Panc1 (cell line): ENCODE results near the gene AMER1. TPM values are rescaled to one million over a fixed set of nuclear protein-coding genes. Genes with fewer than 3 reads are reported as not detected.

Experiments used
- ATAC-seq: fragments of 200-7000 bp; cut with Tn5 transposase; 2 replicates; pipeline ENCODE4 v1.9.1; 2020; ENCODE audit warnings: mild to moderate bottlenecking, moderate library complexity
- BruUV-seq: library from RNA; stranded (reverse); fragments of 400-500 nt; replicated peaks from 2 replicates; lab custom pipeline; 2021; lab: Mats Ljungman, UMichigan
- CTCF ChIA-PET: fragments of 300-600 bp; sonication (Branson Sonifier 250); formaldehyde crosslinking; loops from one replicate; lab custom pipeline; 2022; ENCODE audit warnings: antibody characterized with exemption; lab: Charles Lee
- POLR2A ChIA-PET: fragments of 300-600 bp; sonication (Branson Sonifier 250); formaldehyde crosslinking; loops from one replicate; lab custom pipeline; 2022; ENCODE audit warnings: antibody characterized with exemption; lab: Charles Lee
- DNase-seq: peaks from one replicate; pipeline ENCODE4 v3.0.0-alpha.2; 2010; ENCODE audit warnings: low read depth, low spot score
- H3K27ac ChIP-seq: 2 replicates; pipeline ENCODE4 v1.5.1; 2011; ENCODE audit warnings: mild to moderate bottlenecking, low read length, inconsistent platforms
- H3K27me3 ChIP-seq: fragments of 200-500 bp; sonication (Bioruptor generic); 2 replicates; pipeline ENCODE4 v1.6.0; 2014; ENCODE audit warnings: low read length, inconsistent platforms; ENCODE audit not compliant: control insufficient read depth, insufficient read depth
- H3K36me3 ChIP-seq: fragments of 200-500 bp; sonication (Bioruptor generic); 2 replicates; pipeline ENCODE4 v1.5.1; 2014; ENCODE audit warnings: inconsistent platforms, mild to moderate bottlenecking, low read length, moderate library complexity; ENCODE audit not compliant: control insufficient read depth, insufficient read depth
- H3K4me1 ChIP-seq: 2 replicates; pipeline ENCODE4 v1.5.1; 2011; ENCODE audit warnings: inconsistent platforms, mild to moderate bottlenecking, low read length, moderate library complexity; ENCODE audit not compliant: control insufficient read depth, insufficient read depth
- H3K4me3 ChIP-seq, 2 experiments: 2 replicates each; pipeline ENCODE4 v1.5.1; 2011 to 2012; ENCODE audit warnings: low read depth in 2 of 2, low read length in 2 of 2, mild to moderate bottlenecking in 2 of 2, inconsistent platforms in 1 of 2, moderate library complexity in 1 of 2
- H3K9me3 ChIP-seq: fragments of 200-500 bp; sonication (Bioruptor generic); 2 replicates; pipeline ENCODE4 v1.5.1; 2014; ENCODE audit warnings: low read depth, mild to moderate bottlenecking, inconsistent platforms, low read length, moderate library complexity; ENCODE audit not compliant: control insufficient read depth, insufficient read depth
- POLR2AphosphoS5 ChIP-seq: IDR thresholded peaks from 2 replicates; pipeline ENCODE4 v1.6.1; 2012; ENCODE audit warnings: mild to moderate bottlenecking, low read depth, low read length, moderate library complexity
- REST ChIP-seq, 2 experiments: IDR thresholded peaks; 2 replicates each; pipeline ENCODE4 v1.6.1; 2011 to 2012; ENCODE audit warnings: low read depth in 2 of 2, control low read depth in 1 of 2, low read length in 1 of 2, mild to moderate bottlenecking in 1 of 2, moderate library complexity in 1 of 2; ENCODE audit not compliant: insufficient read depth in 1 of 2
- SIN3A ChIP-seq: IDR thresholded peaks from 2 replicates; pipeline ENCODE4 v1.6.1; 2012; ENCODE audit warnings: low read depth, mild to moderate bottlenecking, low read length, moderate library complexity, borderline replicate concordance; ENCODE audit not compliant: insufficient read depth
- TCF7L2 ChIP-seq: IDR thresholded peaks from 2 replicates; pipeline ENCODE4 v1.6.1; 2011; ENCODE audit warnings: mild to moderate bottlenecking, low read depth, low read length, inconsistent platforms
- in situ Hi-C: cut with HindIII; loops from 2 replicates; pipeline ENCODE4 v1.10.0; 2016; ENCODE audit warnings: low sequenced_read_pairs, low pct_unique_long_range_greater_than_20kb
- intact Hi-C: fragments of 100-400 bp; cut with micrococcal nuclease; formaldehyde crosslinking; loops from one replicate; pipeline ENCODE4 v1.10.0; 2022; ENCODE audit not compliant: unreplicated experiment
- total RNA-seq: library from RNA; stranded (reverse); gene quantifications from one replicate; pipeline ENCODE4 v1.2.1, GENCODE V29; 2021; ENCODE audit not compliant: unreplicated experiment
- TF ChIP-seq, protein P1 (sequence below): fragments of 450-650 bp; IDR thresholded peaks from 2 replicates; pipeline ENCODE4 v1.5.1; 2017; ENCODE audit warnings: mild to moderate bottlenecking

The AMER1 gene
- total RNA-seq, 1 experiment from 2014 or later = 3.9 TPM

DNA sequence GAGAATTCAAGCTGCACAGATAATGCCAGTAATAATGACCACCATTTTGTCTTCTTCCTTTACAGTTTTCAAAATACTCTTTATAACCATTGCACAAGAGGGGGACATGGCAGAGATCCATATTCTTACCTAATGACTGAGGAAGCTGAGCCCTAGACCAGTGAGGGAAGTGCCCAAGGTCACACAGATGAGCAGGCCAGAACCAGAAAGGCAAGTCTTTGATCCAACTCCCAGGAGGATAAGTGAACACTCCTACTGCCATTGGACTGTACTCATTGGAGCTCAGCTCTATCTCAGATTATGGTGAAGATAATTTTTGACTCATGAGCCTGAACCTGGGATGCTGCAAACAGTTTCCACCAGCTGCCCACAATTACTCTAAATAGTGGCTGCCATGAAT is 28.6 kb downstream of the AMER1 start:
- POLR2A ChIA-PET = no interaction called here
- no TSS peak for BruUV-seq
- Histone ChIP-seq H3K27me3 (no peaks in the 10 kb centered on the region), H3K9me3 (no peaks in the 10 kb centered on the region), H3K4me1 (no peaks in the 10 kb centered on the region), H3K27ac (no peak overlapping the region), H3K36me3 (no peaks in the 10 kb centered on the region), H3K4me3 (no peak overlapping the region)
- CTCF ChIA-PET = no interaction called here
- ATAC-seq (no peak), DNase-seq (no peak)
- in situ Hi-C loops = no loop called here
- TF ChIP-seq, protein P1, sequence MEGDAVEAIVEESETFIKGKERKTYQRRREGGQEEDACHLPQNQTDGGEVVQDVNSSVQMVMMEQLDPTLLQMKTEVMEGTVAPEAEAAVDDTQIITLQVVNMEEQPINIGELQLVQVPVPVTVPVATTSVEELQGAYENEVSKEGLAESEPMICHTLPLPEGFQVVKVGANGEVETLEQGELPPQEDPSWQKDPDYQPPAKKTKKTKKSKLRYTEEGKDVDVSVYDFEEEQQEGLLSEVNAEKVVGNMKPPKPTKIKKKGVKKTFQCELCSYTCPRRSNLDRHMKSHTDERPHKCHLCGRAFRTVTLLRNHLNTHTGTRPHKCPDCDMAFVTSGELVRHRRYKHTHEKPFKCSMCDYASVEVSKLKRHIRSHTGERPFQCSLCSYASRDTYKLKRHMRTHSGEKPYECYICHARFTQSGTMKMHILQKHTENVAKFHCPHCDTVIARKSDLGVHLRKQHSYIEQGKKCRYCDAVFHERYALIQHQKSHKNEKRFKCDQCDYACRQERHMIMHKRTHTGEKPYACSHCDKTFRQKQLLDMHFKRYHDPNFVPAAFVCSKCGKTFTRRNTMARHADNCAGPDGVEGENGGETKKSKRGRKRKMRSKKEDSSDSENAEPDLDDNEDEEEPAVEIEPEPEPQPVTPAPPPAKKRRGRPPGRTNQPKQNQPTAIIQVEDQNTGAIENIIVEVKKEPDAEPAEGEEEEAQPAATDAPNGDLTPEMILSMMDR = no peak
- TF ChIP-seq TCF7L2 = no peak
- intact Hi-C loops = no loop called here

DNA sequence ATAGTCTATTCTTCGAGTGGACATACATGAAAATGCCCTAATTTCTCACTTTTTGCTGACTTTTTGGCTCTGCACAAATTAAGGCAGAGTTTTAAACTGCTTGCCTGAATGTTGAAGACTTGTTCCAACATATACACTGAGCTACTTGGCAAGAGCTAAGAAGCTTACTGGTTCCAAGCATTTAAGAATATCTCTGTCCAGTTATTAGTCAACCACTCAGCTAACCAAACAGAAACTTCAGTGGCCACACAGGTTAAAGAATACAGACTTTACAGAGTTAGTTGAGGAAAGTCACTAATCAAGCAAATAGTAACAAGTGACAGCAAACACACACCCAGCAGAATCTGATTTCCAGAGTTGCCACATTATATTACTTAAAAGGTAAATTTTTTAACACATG is 35.5 kb downstream of the AMER1 start:
- no peak for TF ChIP-seq POLR2AphosphoS5
- no peak for TF ChIP-seq REST (IDR thresholded peaks at IDR 0.05; ENCODE audit: insufficient read depth in 1 of 2, low read depth in 2 of 2, low read length in 1 of 2)
- TF ChIP-seq SIN3A = no peak
- TF ChIP-seq, protein P1 = no peak
- no peak for TF ChIP-seq TCF7L2
- no peak overlapping the region for H3K4me3 ChIP-seq
- no peaks in the 10 kb centered on the region for H3K36me3 ChIP-seq
- POLR2A ChIA-PET = no interaction called here
- no peaks in the 10 kb centered on the region for H3K4me1 ChIP-seq
- CTCF ChIA-PET = no interaction called here
- ATAC-seq (no peak), DNase-seq (no peak)
- BruUV-seq = no TSS peak
- intact Hi-C loops = no loop called here
- H3K9me3 ChIP-seq = no peaks in the 10 kb centered on the region
- in situ Hi-C loops = no loop called here
- no peak overlapping the region for H3K27ac ChIP-seq
- no peaks in the 10 kb centered on the region for H3K27me3 ChIP-seq
